GM19463 (cell line): ENCODE results near the gene PEX13.
"Not testable (repeated sequence)": the region's sequence is repeated elsewhere in the genome, so short reads cannot be mapped to it uniquely, and the experiment has no call there.

Experiments
- ATAC-seq: cut with Tn5 transposase; IDR thresholded peaks from one replicate; pipeline ENCODE4 v1.9.1; 2021; ENCODE audit warnings: mild to moderate bottlenecking, moderate library complexity; ENCODE audit not compliant: unreplicated experiment

Gene PEX13

DNA sequence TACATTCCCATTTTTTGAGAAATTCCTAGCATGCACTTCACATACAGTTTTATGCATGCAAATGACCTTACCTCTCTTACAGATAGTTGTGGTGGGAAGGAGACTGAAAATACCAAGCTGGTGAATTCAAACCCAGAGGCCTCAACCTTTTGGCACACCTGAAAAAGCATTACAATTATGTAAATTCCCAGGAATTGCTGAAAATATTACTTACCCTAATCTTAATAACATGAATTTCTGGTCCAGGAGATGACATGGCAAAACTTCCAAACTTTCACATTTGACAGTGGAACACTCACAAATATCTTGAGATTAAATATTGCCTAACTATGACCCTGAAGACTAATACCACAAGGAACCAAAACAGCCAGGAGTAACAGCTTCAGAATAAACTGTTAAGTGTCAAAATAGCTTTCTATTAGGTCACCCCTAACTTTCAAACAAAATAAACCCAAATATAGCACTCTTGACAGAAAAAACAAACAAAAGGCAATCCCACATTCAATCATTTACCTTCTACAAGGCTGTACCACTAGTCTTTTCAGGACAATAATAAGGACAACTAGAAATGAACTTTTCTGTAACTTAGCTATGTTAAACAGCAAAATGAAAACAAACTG is 10.9 kb upstream of the PEX13 start:
- ATAC-seq: no peak

DNA sequence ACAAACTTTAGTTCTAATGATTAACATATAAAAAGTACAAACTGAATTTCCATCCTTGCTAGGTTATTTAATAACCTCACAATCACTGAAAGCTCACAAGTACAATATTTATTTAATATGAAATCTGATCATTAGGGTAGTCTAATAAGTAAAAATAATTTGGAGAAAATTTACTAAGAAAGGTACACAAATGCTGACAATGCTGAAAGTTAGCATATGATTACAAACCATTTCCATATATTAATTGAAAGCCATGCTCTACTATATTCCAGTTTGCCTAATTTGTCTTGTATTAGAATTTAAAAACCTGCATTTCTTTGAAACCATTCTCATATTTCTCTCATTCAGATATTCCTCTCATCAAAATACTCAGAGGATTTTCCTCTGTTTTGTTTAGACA is 8.2 kb upstream of the PEX13 start:
- ATAC-seq: no peak

- ATAC-seq: no peak
Observed at GRCh38 chr2:61011678-61012077, 5.8 kb upstream of the PEX13 start.

- ATAC-seq: not testable (repeated sequence)
Observed at GRCh38 chr2:61012303-61012702, 5.2 kb upstream of the PEX13 start.

- ATAC-seq: no peak
Observed at GRCh38 chr2:61013382-61013781, 4.1 kb upstream of the PEX13 start.

GRCh38 chr2:61014763-61015162 is 2.8 kb upstream of the PEX13 start:
- no peak for ATAC-seq

DNA sequence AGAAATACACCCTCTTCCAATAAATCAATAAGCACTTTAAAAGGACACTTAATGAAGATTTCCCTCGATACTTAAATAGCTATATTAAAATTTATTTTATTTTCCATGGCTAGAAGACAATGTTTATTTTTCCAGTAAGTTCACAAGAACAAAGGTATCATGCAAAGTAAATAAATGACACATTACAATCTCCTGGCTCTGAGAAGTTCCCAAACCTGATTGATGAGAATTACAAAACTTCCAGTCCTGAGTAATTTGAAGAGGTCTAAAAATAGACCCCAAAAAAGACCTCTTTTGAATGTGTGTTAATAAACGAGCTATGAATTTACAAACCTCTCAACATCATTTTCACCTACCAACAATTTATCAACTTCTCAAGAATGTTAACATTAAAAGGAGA is 1.5 kb upstream of the PEX13 start:
- no peak for ATAC-seq

GRCh38 chr2:61016392-61017002 is 1.0 kb upstream of the PEX13 start:
- ATAC-seq: no peak

DNA sequence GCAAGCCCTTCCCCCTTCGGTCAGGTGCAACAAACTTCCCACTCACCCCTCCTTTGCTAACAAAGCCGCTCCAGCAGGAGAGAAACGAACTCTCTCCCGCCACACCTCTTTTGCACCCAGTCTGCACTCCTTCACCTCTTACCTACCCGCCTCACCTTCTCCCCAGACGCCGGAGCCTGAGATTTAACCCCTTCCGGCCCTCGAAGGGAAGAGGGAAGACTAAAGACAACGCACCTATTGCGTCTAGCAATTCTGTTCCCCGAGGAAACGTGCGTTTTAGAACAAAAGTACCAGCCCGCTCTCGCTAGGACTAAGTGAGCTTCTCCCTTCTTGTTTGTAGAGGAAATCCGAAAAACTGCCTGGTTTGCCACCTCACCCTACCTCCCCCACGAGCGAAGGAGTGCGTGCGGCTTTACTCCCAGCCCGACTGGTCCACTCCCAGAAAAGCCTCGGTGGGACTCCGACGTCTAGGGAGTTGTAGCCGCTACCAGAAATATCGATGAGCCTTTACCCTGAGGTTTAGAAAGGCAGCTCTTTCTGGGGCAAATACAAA is 441 bp upstream of the PEX13 start:
- ATAC-seq: peak; percentile 54

DNA sequence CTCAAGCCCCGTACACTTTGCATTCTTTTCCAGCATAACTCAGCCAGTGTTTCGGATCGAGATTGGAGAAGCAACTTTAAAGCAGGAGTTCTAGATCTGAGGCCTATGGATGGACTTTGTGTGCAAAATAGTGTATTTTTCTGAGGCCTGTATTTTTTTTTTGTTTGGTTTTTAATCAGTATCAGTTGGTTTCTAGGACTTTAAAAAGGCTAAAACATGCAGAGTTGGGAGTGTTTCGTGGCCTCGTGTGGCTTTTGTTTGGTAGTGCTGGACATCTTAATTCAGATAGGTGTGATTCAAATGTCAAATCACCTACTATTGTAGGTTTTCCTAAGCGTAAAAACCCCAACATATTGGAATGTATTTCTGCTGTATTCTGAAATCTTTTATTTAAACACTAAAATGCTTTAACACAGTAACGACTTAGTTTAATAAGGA is 817 bp downstream of the PEX13 start:
- ATAC-seq: no peak

- no peak for ATAC-seq
Observed at GRCh38 chr2:61018798-61019197, 1.3 kb downstream of the PEX13 start.

- no peak for ATAC-seq
Observed at GRCh38 chr2:61021228-61021660, 3.7 kb downstream of the PEX13 start.

- no peak for ATAC-seq
Observed at GRCh38 chr2:61023670-61024069, 6.2 kb downstream of the PEX13 start.

DNA sequence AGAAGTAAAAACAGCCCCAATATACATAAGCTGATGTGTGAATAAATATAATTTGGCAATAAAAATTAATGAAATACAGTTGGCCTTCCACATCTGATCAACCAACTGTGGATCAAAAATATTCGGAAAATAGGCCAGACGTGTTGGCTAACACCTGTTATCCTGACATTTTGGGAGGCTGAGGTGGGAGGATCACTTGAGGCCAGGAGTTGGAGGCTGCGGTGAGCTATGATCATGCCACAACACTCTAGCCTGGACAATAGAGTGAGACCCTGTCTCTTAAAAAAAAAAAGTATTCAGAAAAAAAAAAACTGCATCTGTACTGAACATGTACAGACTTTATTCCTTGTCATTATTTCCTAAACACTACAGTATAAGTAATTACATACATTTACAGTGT is 12.0 kb downstream of the PEX13 start:
- no peak for ATAC-seq

- ATAC-seq: not testable (repeated sequence)
Observed at GRCh38 chr2:61034592-61034991, 17.1 kb downstream of the PEX13 start.

DNA sequence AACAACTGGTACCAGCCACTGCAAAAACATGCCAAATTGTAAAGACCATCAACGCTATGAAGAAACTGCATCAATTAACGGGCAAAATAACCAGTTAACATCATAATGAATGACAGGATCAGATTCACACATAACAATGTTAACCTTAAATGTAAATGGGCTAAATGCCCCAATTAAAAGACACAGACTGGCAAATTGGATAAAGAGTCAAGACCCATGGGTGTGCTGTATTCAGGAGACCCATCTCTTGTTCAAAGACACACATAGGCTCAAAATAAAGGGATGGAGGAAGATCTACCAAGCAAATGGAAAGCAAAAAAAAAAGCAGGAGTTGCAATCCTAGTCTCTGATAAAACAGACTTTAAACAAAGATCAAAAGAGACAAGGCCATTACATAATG is 19.1 kb downstream of the PEX13 start:
- not testable (repeated sequence) for ATAC-seq

GRCh38 chr2:61042807-61043206 is 25.3 kb downstream of the PEX13 start:
- ATAC-seq: no peak

GRCh38 chr2:61044636-61045035 is 27.1 kb downstream of the PEX13 start:
- no peak for ATAC-seq

DNA sequence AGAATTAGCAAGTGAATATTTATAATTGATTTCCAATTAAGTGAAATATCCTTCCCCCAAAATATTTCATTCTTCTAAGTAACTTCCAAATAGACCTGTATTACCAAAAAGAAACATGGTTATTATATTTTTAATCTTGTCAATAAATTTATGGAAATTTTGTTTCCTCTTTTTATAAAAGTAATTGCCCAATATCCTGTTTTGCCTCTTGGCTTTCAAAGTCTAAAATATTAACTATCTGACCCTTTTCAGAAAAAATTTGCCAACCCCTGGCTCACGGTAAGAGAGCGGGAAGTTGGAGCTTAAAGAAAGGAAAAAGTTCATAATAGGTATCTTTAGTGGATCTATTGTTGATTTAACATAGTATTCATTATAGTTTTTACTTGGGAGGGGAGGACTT is 27.7 kb downstream of the PEX13 start:
- ATAC-seq: no peak

- ATAC-seq: no peak
Observed at GRCh38 chr2:61045999-61046398, 28.5 kb downstream of the PEX13 start.

DNA sequence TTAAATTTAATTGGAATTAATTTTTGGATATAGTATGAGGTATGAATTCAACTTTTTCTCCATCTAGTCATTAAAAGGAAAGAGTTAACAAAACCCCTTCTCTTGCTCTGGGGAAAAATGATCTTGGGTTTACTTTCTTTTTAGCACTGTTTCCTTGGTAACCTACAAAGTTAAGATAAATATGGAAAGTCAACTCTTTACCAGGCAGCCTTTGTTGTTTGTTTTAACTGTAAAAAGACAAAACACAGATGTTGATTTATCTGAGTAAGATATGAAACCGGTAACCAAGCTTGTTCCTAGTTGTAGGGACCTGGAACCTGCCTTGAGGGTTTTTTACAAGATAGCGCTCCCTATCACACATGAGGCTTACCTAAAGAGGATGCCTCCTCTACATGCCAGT is 38.0 kb downstream of the PEX13 start:
- no peak for ATAC-seq

DNA sequence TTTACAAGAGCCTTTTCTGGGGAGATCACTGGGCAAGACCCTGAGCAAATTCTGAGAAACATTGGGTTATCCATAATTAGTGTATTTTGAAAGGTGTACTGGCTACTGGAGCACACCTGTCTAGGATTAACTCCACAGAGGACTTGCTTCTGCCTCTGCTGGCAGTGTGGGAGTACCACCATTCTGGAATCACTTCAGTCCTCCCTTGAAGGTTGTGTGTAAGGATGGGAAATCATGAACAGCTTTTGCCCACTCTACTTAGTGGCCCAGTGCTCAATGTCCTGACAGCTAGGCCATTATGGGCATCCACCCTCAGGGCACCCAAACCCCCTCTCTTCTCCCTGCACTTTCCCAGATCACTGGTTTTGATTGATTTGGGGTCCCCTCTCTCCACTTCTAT is 40.0 kb downstream of the PEX13 start:
- ATAC-seq: no peak

GRCh38 chr2:61059382-61059781 is 41.9 kb downstream of the PEX13 start:
- ATAC-seq: no peak
